ENCODE measurements around the gene UBTD1.

UBTD1 gene

DNA sequence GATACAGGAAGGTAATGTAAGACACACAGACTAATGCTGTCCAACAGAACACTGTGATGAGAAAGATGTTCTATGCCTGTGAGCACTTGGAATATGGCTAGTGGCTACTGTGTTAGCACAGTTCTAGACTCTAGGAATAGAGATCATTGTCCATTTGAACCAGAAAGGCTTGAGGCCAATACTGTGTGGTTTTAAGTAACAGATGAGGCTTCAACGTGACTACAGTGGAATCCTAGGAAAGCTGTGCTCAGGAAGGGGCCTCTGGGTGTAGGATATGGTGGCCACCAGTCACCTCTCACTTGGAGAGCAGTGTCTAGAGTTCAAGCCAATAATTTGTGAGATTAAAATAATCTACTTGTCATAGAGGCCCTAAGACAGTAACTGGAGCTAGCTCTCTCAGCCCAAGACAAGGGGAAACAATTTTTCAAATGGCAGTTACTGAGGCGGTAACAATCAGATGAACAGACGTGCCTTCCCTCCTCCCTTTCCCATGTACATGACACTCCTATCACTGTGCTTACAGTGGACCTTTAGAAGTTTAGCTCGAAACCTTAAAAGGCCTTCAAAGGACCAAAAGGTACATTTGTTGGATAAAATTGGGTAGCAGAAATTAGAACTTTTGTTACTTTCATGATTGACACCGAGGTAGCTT lies 42.6 kb upstream of the UBTD1 start:
- TF ChIP-seq, protein P1, sequence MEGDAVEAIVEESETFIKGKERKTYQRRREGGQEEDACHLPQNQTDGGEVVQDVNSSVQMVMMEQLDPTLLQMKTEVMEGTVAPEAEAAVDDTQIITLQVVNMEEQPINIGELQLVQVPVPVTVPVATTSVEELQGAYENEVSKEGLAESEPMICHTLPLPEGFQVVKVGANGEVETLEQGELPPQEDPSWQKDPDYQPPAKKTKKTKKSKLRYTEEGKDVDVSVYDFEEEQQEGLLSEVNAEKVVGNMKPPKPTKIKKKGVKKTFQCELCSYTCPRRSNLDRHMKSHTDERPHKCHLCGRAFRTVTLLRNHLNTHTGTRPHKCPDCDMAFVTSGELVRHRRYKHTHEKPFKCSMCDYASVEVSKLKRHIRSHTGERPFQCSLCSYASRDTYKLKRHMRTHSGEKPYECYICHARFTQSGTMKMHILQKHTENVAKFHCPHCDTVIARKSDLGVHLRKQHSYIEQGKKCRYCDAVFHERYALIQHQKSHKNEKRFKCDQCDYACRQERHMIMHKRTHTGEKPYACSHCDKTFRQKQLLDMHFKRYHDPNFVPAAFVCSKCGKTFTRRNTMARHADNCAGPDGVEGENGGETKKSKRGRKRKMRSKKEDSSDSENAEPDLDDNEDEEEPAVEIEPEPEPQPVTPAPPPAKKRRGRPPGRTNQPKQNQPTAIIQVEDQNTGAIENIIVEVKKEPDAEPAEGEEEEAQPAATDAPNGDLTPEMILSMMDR (IDR thresholded peaks at IDR 0.05; ENCODE audit: insufficient read depth, low read length, poor library complexity, severe bottlenecking): no peak
- Histone ChIP-seq H3K36me3 (ENCODE audit: control insufficient read depth, insufficient read depth, low read length) (peaks cover 37% of the 10 kb centered on the region), H3K4me3 (replicated peaks; ENCODE audit: low read depth, low read length) (no peak overlapping the region), H3K27me3 (replicated peaks; ENCODE audit: control insufficient read depth, insufficient read depth, low read length) (no peaks in the 10 kb centered on the region)
- no peak for DNase-seq (ENCODE audit: extremely low read depth, insufficient read length)

DNA sequence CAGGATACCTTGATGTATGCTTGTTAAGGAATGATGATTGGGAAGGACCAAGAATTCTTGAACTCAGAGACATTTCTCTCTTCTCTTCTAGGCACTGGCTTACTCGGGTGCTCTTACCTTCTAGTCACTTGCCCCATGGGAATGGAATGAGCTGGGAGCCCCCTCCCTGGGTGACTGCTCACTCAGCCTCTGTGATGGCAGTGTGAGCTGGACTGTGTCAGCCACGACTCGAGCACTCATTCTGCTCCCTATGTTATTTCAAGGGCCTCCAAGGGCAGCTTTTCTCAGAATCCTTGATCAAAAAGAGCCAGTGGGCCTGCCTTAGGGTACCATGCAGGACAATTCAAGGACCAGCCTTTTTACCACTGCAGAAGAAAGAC lies 42.0 kb upstream of the UBTD1 start:
- Histone ChIP-seq H3K4me3 (replicated peaks; ENCODE audit: low read depth, low read length) (no peak overlapping the region), H3K36me3 (ENCODE audit: control insufficient read depth, insufficient read depth, low read length) (peaks cover 41% of the 10 kb centered on the region), H3K27me3 (replicated peaks; ENCODE audit: control insufficient read depth, insufficient read depth, low read length) (no peaks in the 10 kb centered on the region)
- DNase-seq (ENCODE audit: extremely low read depth, insufficient read length): no peak
- TF ChIP-seq, protein P1 (IDR thresholded peaks at IDR 0.05; ENCODE audit: insufficient read depth, low read length, poor library complexity, severe bottlenecking): no peak

- Histone ChIP-seq H3K27me3 (replicated peaks; ENCODE audit: control insufficient read depth, insufficient read depth, low read length) (no peaks in the 10 kb centered on the region), H3K36me3 (ENCODE audit: control insufficient read depth, insufficient read depth, low read length) (peaks cover 55% of the 10 kb centered on the region), H3K4me3 (replicated peaks; ENCODE audit: low read depth, low read length) (no peak overlapping the region)
- no peak for DNase-seq (ENCODE audit: extremely low read depth, insufficient read length)
- TF ChIP-seq, protein P1 (IDR thresholded peaks at IDR 0.05; ENCODE audit: insufficient read depth, low read length, poor library complexity, severe bottlenecking): no peak
These were observed 39.6 kb upstream of the UBTD1 start for GRCh38 chr10:97459111-97459510.

- Histone ChIP-seq H3K4me3 (replicated peaks; ENCODE audit: low read depth, low read length) (no peak overlapping the region), H3K36me3 (ENCODE audit: control insufficient read depth, insufficient read depth, low read length) (peaks cover 55% of the 10 kb centered on the region), H3K27me3 (replicated peaks; ENCODE audit: control insufficient read depth, insufficient read depth, low read length) (no peaks in the 10 kb centered on the region)
- TF ChIP-seq, protein P1 (IDR thresholded peaks at IDR 0.05; ENCODE audit: insufficient read depth, low read length, poor library complexity, severe bottlenecking): no peak
- no peak for DNase-seq (ENCODE audit: extremely low read depth, insufficient read length)
These were observed 38.8 kb upstream of the UBTD1 start for GRCh38 chr10:97459933-97460332.

- DNase-seq (ENCODE audit: extremely low read depth, insufficient read length): no peak
- Histone ChIP-seq H3K36me3 (ENCODE audit: control insufficient read depth, insufficient read depth, low read length) (peaks cover 51% of the 10 kb centered on the region), H3K27me3 (replicated peaks; ENCODE audit: control insufficient read depth, insufficient read depth, low read length) (no peaks in the 10 kb centered on the region), H3K4me3 (replicated peaks; ENCODE audit: low read depth, low read length) (no peak overlapping the region)
- TF ChIP-seq, protein P1 (IDR thresholded peaks at IDR 0.05; ENCODE audit: insufficient read depth, low read length, poor library complexity, severe bottlenecking): no peak
These were observed 36.4 kb upstream of the UBTD1 start for GRCh38 chr10:97462309-97462708.
